Activated B cell treated with CpG ODN at 0.5 μM for 24 hours (primary cell): ENCODE results near the gene TLR9. TPM values are rescaled to one million over a fixed set of nuclear protein-coding genes. Genes with fewer than 3 reads are reported as not detected.

ENCODE experiments used
- ATAC-seq: fragments of 200-7000 bp; cut with Tn5 transposase; one replicate; pipeline ENCODE4 v1.10.0; 2021; ENCODE audit warnings: low read depth, mild to moderate bottlenecking, moderate library complexity
- CTCF ChIA-PET: fragments of 350-600 bp; sonication (Branson Sonifier 250); formaldehyde crosslinking; loops from one replicate; lab custom pipeline; 2021; ENCODE audit warnings: antibody characterized with exemption; lab: Charles Lee
- POLR2A ChIA-PET: fragments of 350-600 bp; sonication (Branson Sonifier 250); formaldehyde crosslinking; loops from one replicate; lab custom pipeline; 2021; ENCODE audit warnings: antibody characterized with exemption; lab: Charles Lee
- DNase-seq: peaks from one replicate; pipeline ENCODE4 v3.0.0; 2022
- H3K27ac Mint-ChIP-seq: one replicate; pipeline ENCODE4 v1.8.0; 2020; ENCODE audit warnings: mixed read lengths
- H3K27me3 Mint-ChIP-seq: one replicate; pipeline ENCODE4 v1.8.0; 2021; ENCODE audit warnings: mixed read lengths
- H3K36me3 Mint-ChIP-seq: one replicate; pipeline ENCODE4 v1.8.0; 2021; ENCODE audit warnings: low read depth, mixed read lengths
- H3K4me1 Mint-ChIP-seq: one replicate; pipeline ENCODE4 v1.8.0; 2021; ENCODE audit warnings: mixed read lengths
- H3K4me3 Mint-ChIP-seq: one replicate; pipeline ENCODE4 v1.8.0; 2020; ENCODE audit warnings: mild to moderate bottlenecking, mixed read lengths
- H3K9me3 Mint-ChIP-seq: one replicate; pipeline ENCODE4 v1.8.0; 2020; ENCODE audit warnings: mixed read lengths
- CTCF ChIP-seq: fragments of 200-600 bp; IDR thresholded peaks from one replicate; pipeline ENCODE4 v1.8.0; 2022; ENCODE audit warnings: antibody characterized with exemption, mild to moderate bottlenecking
- intact Hi-C: fragments of 100-400 bp; cut with micrococcal nuclease; formaldehyde crosslinking; loops from one replicate; pipeline ENCODE4 v1.15.1; 2024
- total RNA-seq: library from RNA; stranded (reverse); gene quantifications from 2 replicates; pipeline ENCODE4 v1.2.3, GENCODE V29; 2022

The TLR9 gene
- total RNA-seq, 1 donor from 2014 or later = 10.4 TPM

- intact Hi-C loops = no loop called here
- ChIA-PET POLR2A (interaction anchor here (2.3 to 4.0 kb wide), 2 partner anchors 8 to 16 kb away, joined by 5 to 16 read pairs; partner anchors contain the start of gene WDR82), CTCF (interaction anchor here (2.5 kb wide), 1 partner anchor 69 kb away, joined by 8 read pairs; no protein-coding TSS in a partner anchor)
- no peak for DNase-seq
- Mint-ChIP-seq H3K4me3 (peak overlapping the region; percentile 41), H3K9me3 (no peaks in the 10 kb centered on the region), H3K27me3 (no peaks in the 10 kb centered on the region), H3K27ac (peak overlapping the region; percentile 76), H3K36me3 (peaks cover 87% of the 10 kb centered on the region), H3K4me1 (peaks cover 74% of the 10 kb centered on the region)
- no peak for ATAC-seq
- TF ChIP-seq CTCF = no peak
Measured at GRCh38 chr3:52269776-52270175, 44.3 kb upstream of the TLR9 start.

- CTCF ChIA-PET = no interaction called here
- no peak for TF ChIP-seq CTCF
- peaks cover 70% of the 10 kb centered on the region for H3K4me1 Mint-ChIP-seq
- no peak overlapping the region for H3K4me3 Mint-ChIP-seq
- peaks cover 89% of the 10 kb centered on the region for H3K36me3 Mint-ChIP-seq
- POLR2A ChIA-PET = interaction anchor here (0.7 to 4.0 kb wide), 3 partner anchors 10 to 22 kb away, joined by 3 to 16 read pairs (median 3); partner anchors contain the start of gene WDR82
- H3K9me3 Mint-ChIP-seq = no peaks in the 10 kb centered on the region
- ATAC-seq = no peak
- peak overlapping the region; percentile 42 for H3K27ac Mint-ChIP-seq
- intact Hi-C loops = no loop called here
- H3K27me3 Mint-ChIP-seq = no peaks in the 10 kb centered on the region
- DNase-seq = no peak
Measured at GRCh38 chr3:52268036-52268435, 42.6 kb upstream of the TLR9 start.

- POLR2A ChIA-PET = no interaction called here
- Mint-ChIP-seq H3K36me3 (peaks cover 94% of the 10 kb centered on the region), H3K4me3 (no peak overlapping the region), H3K27ac (no peak overlapping the region), H3K27me3 (no peaks in the 10 kb centered on the region), H3K9me3 (no peaks in the 10 kb centered on the region), H3K4me1 (peaks cover 66% of the 10 kb centered on the region)
- no peak for TF ChIP-seq CTCF
- intact Hi-C loops = no loop called here
- CTCF ChIA-PET = no interaction called here
- ATAC-seq (no peak), DNase-seq (no peak)
Measured at GRCh38 chr3:52265387-52265786, 39.9 kb upstream of the TLR9 start.

GRCh38 chr3:52262447-52262846 lies 37.0 kb upstream of the TLR9 start:
- CTCF ChIA-PET = interaction anchor here (0.6 to 0.7 kb wide), 2 partner anchors 17 to 22 kb away, joined by 3 to 7 read pairs; partner anchors contain the start of gene WDR82
- intact Hi-C loops = loop anchor here (2.0 kb wide), 1 partner anchor 14 kb away; no protein-coding TSS in a partner anchor
- Mint-ChIP-seq H3K9me3 (no peaks in the 10 kb centered on the region), H3K4me1 (peaks cover 43% of the 10 kb centered on the region), H3K27ac (peak overlapping the region; percentile 50), H3K27me3 (no peaks in the 10 kb centered on the region), H3K4me3 (no peak overlapping the region), H3K36me3 (peaks cover 98% of the 10 kb centered on the region)
- ATAC-seq (peak; percentile 42), DNase-seq (no peak)
- no peak for TF ChIP-seq CTCF
- POLR2A ChIA-PET = interaction anchor here (1.1 to 1.3 kb wide), 3 partner anchors 10 to 37 kb away, joined by 3 to 5 read pairs (median 3); partner anchors contain the start of gene TLR9

- ChIA-PET CTCF (no interaction called here), POLR2A (interaction anchor here (1.2 kb wide), 2 partner anchors 21 to 34 kb away, joined by 3 read pairs; partner anchors contain the start of gene TWF2)
- intact Hi-C loops = no loop called here
- Mint-ChIP-seq H3K27me3 (no peaks in the 10 kb centered on the region), H3K27ac (no peak overlapping the region), H3K36me3 (peaks cover 98% of the 10 kb centered on the region), H3K4me1 (peaks cover 44% of the 10 kb centered on the region), H3K9me3 (no peaks in the 10 kb centered on the region), H3K4me3 (no peak overlapping the region)
- DNase-seq (no peak), ATAC-seq (no peak)
- TF ChIP-seq CTCF = no peak
Measured at GRCh38 chr3:52259448-52259847, 34.0 kb upstream of the TLR9 start.
